NB4 (cell line): Measurements from ENCODE around the gene C14orf132.

Experiments used
- CTCF ChIP-seq: IDR thresholded peaks from one replicate; pipeline ENCODE4 v1.5.1; 2012; ENCODE audit warnings: low read depth, low read length
- MAX ChIP-seq: IDR thresholded peaks from 2 replicates; pipeline ENCODE4 v1.6.1; 2011; ENCODE audit warnings: low read depth, low read length
- MYC ChIP-seq: IDR thresholded peaks from 2 replicates; pipeline ENCODE4 v1.6.1; 2011; ENCODE audit warnings: low read depth, low read length
- POLR2A ChIP-seq: IDR thresholded peaks from 2 replicates; pipeline ENCODE4 v1.6.1; 2011; ENCODE audit warnings: mild to moderate bottlenecking; ENCODE audit not compliant: insufficient read length; ENCODE audit errors: extremely low read depth

GRCh38 chr14:96106891-96107290 is 67.7 kb downstream of the C14orf132 start:
- no peak for TF ChIP-seq CTCF
- TF ChIP-seq POLR2A: no peak
- no peak for TF ChIP-seq MAX
- no peak for TF ChIP-seq MYC
